GM12878 (cell line): Measurements from ENCODE around the gene ACKR1. TPM values are rescaled to one million over a fixed set of nuclear protein-coding genes. Genes with fewer than 3 reads are reported as not detected.

ENCODE experiments used
- ATAC-seq: fragments of 200-7000 bp; cut with Tn5 transposase; 3 replicates; pipeline ENCODE4 v1.9.1; 2020; ENCODE audit warnings: mild to moderate bottlenecking, moderate library complexity
- BruUV-seq: library from RNA; stranded (reverse); fragments of 400-500 nt; replicated peaks from 2 replicates; lab custom pipeline; 2021; lab: Mats Ljungman, UMichigan
- CTCF ChIA-PET: fragments of 300-600 bp; sonication (Branson Sonifier 250); formaldehyde crosslinking; extraction: SDS; loops from one replicate; lab custom pipeline; 2021; ENCODE audit warnings: inconsistent platforms; lab: Yijun Ruan, JAX
- POLR2A ChIA-PET: fragments of 350-600 bp; formaldehyde crosslinking; extraction: SDS; loops from one replicate; lab custom pipeline; 2021; ENCODE audit warnings: inconsistent platforms; lab: Charles Lee
- RAD21 ChIA-PET: fragments of 300-600 bp; sonication (Branson Sonifier 250); formaldehyde crosslinking; loops from one replicate; lab custom pipeline; 2023; ENCODE audit warnings: antibody characterized with exemption; ENCODE audit not compliant: unreplicated experiment; lab: Charles Lee
- SMC1A ChIA-PET: fragments of 300-600 bp; sonication (Branson Sonifier 250); formaldehyde crosslinking; loops from one replicate; lab custom pipeline; 2023; ENCODE audit not compliant: unreplicated experiment, uncharacterized antibody; lab: Charles Lee
- DNase-seq: peaks from one replicate; pipeline ENCODE4 v3.0.0-alpha.2; 2011; ENCODE audit warnings: low read depth, low spot score
- FAIRE-seq: peaks from 3 replicates; lab custom pipeline; 2011; peaks lifted over from hg19 to GRCh38; lab: Jason Lieb, UNC
- H2AFZ ChIP-seq: 2 replicates; pipeline ENCODE4 v1.6.0; 2011; ENCODE audit warnings: low read depth, low read length, control low read depth; ENCODE audit not compliant: control insufficient read depth
- H3K27ac ChIP-seq: 2 replicates; pipeline ENCODE4 v1.5.1; 2011; ENCODE audit warnings: control low read depth; ENCODE audit not compliant: control insufficient read depth, insufficient read depth
- H3K27me3 ChIP-seq, 2 experiments: replicated peaks in 1 of 2; 2 replicates each; pipeline versions ENCODE4 v1.6.0 to v1.6.1; 2011; ENCODE audit warnings: low read length in 1 of 2; ENCODE audit not compliant: control insufficient read depth in 2 of 2, insufficient read depth in 2 of 2
- H3K36me3 ChIP-seq, 2 experiments: 2 replicates each; pipeline ENCODE4 v1.5.1; 2011; ENCODE audit warnings: low read length in 1 of 2; ENCODE audit not compliant: control insufficient read depth in 2 of 2, insufficient read depth in 2 of 2
- H3K4me1 ChIP-seq: 2 replicates; pipeline ENCODE4 v1.6.1; 2011; ENCODE audit warnings: mild to moderate bottlenecking, low read length, moderate library complexity, mixed read lengths; ENCODE audit not compliant: control insufficient read depth, insufficient read depth
- H3K4me2 ChIP-seq: 2 replicates; pipeline ENCODE4 v1.6.0; 2011; ENCODE audit warnings: control low read depth; ENCODE audit not compliant: control insufficient read depth, insufficient read depth
- H3K4me3 ChIP-seq: fragments of 200-600 bp; sonication (generic); 2 replicates; pipeline ENCODE4 v1.5.1; 2016
- H3K79me2 ChIP-seq: 2 replicates; pipeline ENCODE4 v1.6.0; 2011; ENCODE audit warnings: low read length; ENCODE audit not compliant: control insufficient read depth, insufficient read depth
- H3K9ac ChIP-seq: 2 replicates; pipeline ENCODE4 v1.8.0; 2011; ENCODE audit warnings: low read length, control low read depth, mixed read lengths; ENCODE audit not compliant: control insufficient read depth, insufficient read depth
- H3K9me3 ChIP-seq: replicated peaks from 3 replicates; pipeline ENCODE4 v1.5.1; 2011; ENCODE audit warnings: mild to moderate bottlenecking, low read length; ENCODE audit not compliant: control insufficient read depth, insufficient read depth
- H4K20me1 ChIP-seq: 2 replicates; pipeline ENCODE4 v1.6.0; 2011; ENCODE audit not compliant: control insufficient read depth, insufficient read depth
- CREM ChIP-seq: IDR thresholded peaks from 2 replicates; pipeline ENCODE4 v1.6.1; 2014; ENCODE audit warnings: antibody characterized with exemption, low read depth
- E4F1 ChIP-seq: fragments of 450-650 bp; IDR thresholded peaks from 2 replicates; pipeline ENCODE4 v1.6.1; 2018; ENCODE audit warnings: borderline replicate concordance, mild to moderate bottlenecking; ENCODE audit not compliant: partially characterized antibody
- HCFC1 ChIP-seq: fragments of 150-350 bp; IDR thresholded peaks from 2 replicates; pipeline ENCODE4 v1.6.1; 2014; ENCODE audit warnings: low read length
- PBX3 ChIP-seq: IDR thresholded peaks from 2 replicates; pipeline ENCODE4 v1.6.1; 2011; ENCODE audit warnings: mild to moderate bottlenecking, low read depth, low read length, moderate library complexity; ENCODE audit not compliant: insufficient replicate concordance
- SPI1 ChIP-seq: IDR thresholded peaks from 2 replicates; pipeline ENCODE4 v1.6.1; 2011; ENCODE audit warnings: low read depth, mild to moderate bottlenecking, low read length, moderate library complexity, borderline replicate concordance; ENCODE audit not compliant: insufficient read depth
- TCF12 ChIP-seq: IDR thresholded peaks from 2 replicates; pipeline ENCODE4 v1.6.1; 2011; ENCODE audit warnings: low read depth, mild to moderate bottlenecking, low read length
- WGBS: methylation state at CpG from one replicate; pipeline ENCODE4 v1.1.6; 2016; ENCODE audit warnings: low lambda C conversion rate; ENCODE audit not compliant: insufficient replicate concordance, insufficient coverage; ENCODE audit errors: missing lambda C conversion rate; 5-methylcytosine and 5-hydroxymethylcytosine counted together
- in situ Hi-C: fragments of 300-500 bp; cut with MboI; formaldehyde crosslinking; loops from 9 replicates; pipeline ENCODE4 v1.14.3; 2018; ENCODE audit warnings: mixed read lengths
- intact Hi-C: fragments of 100-400 bp; cut with micrococcal nuclease; formaldehyde crosslinking; loops from one replicate; pipeline ENCODE4 v1.14.2; 2022; ENCODE audit not compliant: unreplicated experiment
- polyA plus RNA-seq, 11 experiments: library from polyadenylated mRNA; depleted of rRNA in 4 of 11; unstranded in 6 of 11; stranded (reverse) in 5 of 11; fragments of >200 nt; fragmentation: Nextera tagmentation in 4 of 11; fragmentation: Illumina TruSeq in 1 of 11; extraction: Ambion mirVana in 4 of 11; extraction: Trizol in 1 of 11; gene quantifications; 1 replicate in 1 of 11; 2 replicates in 10 of 11; pipeline versions ENCODE4 v1.2.1 to v1.2.3, GENCODE V29; 2011 to 2016; ENCODE audit warnings: inconsistent platforms in 2 of 11, missing spikeins in 2 of 11, low read depth in 1 of 11
- small RNA-seq: library from RNA; depleted of rRNA; stranded (forward); fragments of <200 nt; gene quantifications from one replicate; pipeline ENCODE3, GENCODE V24; 2014
- total RNA-seq, 4 experiments: library from RNA; depleted of rRNA in 3 of 4; stranded (reverse); fragments of >200 nt in 3 of 4; fragmentation: Illumina TruSeq in 1 of 4; extraction: Trizol in 1 of 4; gene quantifications; 2 replicates each; pipeline versions ENCODE4 v1.2.1 to v1.2.3, GENCODE V29; 2013 to 2021

ACKR1 gene
- total and polyA plus RNA-seq, 10 of the 15 experiments (the other 5 are each of a cell fraction or from before 2014, with no cell fraction given): 0.06 to 1.8 (median 0.38) TPM; not detected in 1

- ChIA-PET POLR2A (no interaction called here), RAD21 (no interaction called here), CTCF (no interaction called here), SMC1A (no interaction called here)
- intact Hi-C loops (no loop called here), in situ Hi-C loops (no loop called here)
- 18% methylated on average over 6 of the region's 8 CpGs for WGBS
- ATAC-seq: no peak
- no peak overlapping the region for H2AFZ ChIP-seq
- H3K4me1 ChIP-seq: no peaks in the 10 kb centered on the region
- no peak overlapping the region for H3K27ac ChIP-seq
- no peak overlapping the region for H3K4me3 ChIP-seq
- no peaks in the 10 kb centered on the region for H3K27me3 ChIP-seq
- no peaks in the 10 kb centered on the region for H3K36me3 ChIP-seq
- DNase-seq: no peak
- no peak overlapping the region for H3K9ac ChIP-seq
- BruUV-seq: no TSS peak
- H4K20me1 ChIP-seq: no peaks in the 10 kb centered on the region
- TF ChIP-seq SPI1 (no peak), HCFC1 (no peak), PBX3 (no peak), TCF12 (no peak), CREM (no peak), E4F1 (no peak)
- no peak for FAIRE-seq
- H3K4me2 ChIP-seq: no peak overlapping the region
- no peaks in the 10 kb centered on the region for H3K9me3 ChIP-seq
- no peaks in the 10 kb centered on the region for H3K79me2 ChIP-seq
Measured at GRCh38 chr1:159250638-159251216, 46.1 kb downstream of the ACKR1 start.

Small RNAs within 50 kb of the gene (small RNA-seq; reads per million reads assigned to genes)
- not detected for gene RNA5SP60

Other genes with a start within 250 kb of the ACKR1 start
- 147 and 155 TPM in 2 replicates for gene IFI16, start 195.0 kb upstream of the ACKR1 start, total RNA-seq (2014; rRNA removed)
- gene IFI16, start 195.0 kb upstream of the ACKR1 start, total RNA-seq (2014; rRNA removed; fragmentation: Illumina TruSeq; extraction: Trizol): 120 and 123 TPM in 2 replicates
- gene IFI16, start 195.0 kb upstream of the ACKR1 start, total RNA-seq (2021): 185 and 196 TPM in 2 replicates
- 375 and 581 TPM in 2 replicates for gene IFI16, start 195.0 kb upstream of the ACKR1 start, polyA plus RNA-seq (2011; rRNA removed)
- 366 and 473 TPM in 2 replicates for gene IFI16, start 195.0 kb upstream of the ACKR1 start, polyA plus RNA-seq (2014; fragmentation: Illumina TruSeq; extraction: Trizol)
- gene IFI16, start 195.0 kb upstream of the ACKR1 start, polyA plus RNA-seq (2014; fragmentation: Nextera tagmentation; extraction: Ambion mirVana): 100 to 1,000 TPM; 191 to 255 TPM
- gene IFI16, start 195.0 kb upstream of the ACKR1 start, polyA plus RNA-seq (2014; rRNA removed): 188 and 232 TPM in 2 replicates
- gene IFI16, start 195.0 kb upstream of the ACKR1 start, polyA plus RNA-seq (2016; fragmentation: Nextera tagmentation; extraction: Ambion mirVana): 100 to 1,000 TPM; 149 to 165 TPM
- gene AIM2, start 128.1 kb upstream of the ACKR1 start, total RNA-seq (2014; rRNA removed): 9.3 and 9.7 TPM in 2 replicates
- 12.9 and 15.2 TPM in 2 replicates for gene AIM2, start 128.1 kb upstream of the ACKR1 start, total RNA-seq (2014; rRNA removed; fragmentation: Illumina TruSeq; extraction: Trizol)
- 7.9 and 8.9 TPM in 2 replicates for gene AIM2, start 128.1 kb upstream of the ACKR1 start, total RNA-seq (2021)
- 35.7 and 58.8 TPM in 2 replicates for gene AIM2, start 128.1 kb upstream of the ACKR1 start, polyA plus RNA-seq (2011; rRNA removed)
- gene AIM2, start 128.1 kb upstream of the ACKR1 start, polyA plus RNA-seq (2014; fragmentation: Illumina TruSeq; extraction: Trizol): 13.3 and 17.3 TPM in 2 replicates
- 10 to 100 TPM; 13.4 to 16.7 TPM for gene AIM2, start 128.1 kb upstream of the ACKR1 start, polyA plus RNA-seq (2014; fragmentation: Nextera tagmentation; extraction: Ambion mirVana)
- 7.2 and 10.0 TPM in 2 replicates for gene AIM2, start 128.1 kb upstream of the ACKR1 start, polyA plus RNA-seq (2014; rRNA removed)
- 10 to 100 TPM; 10.6 to 12.8 TPM for gene AIM2, start 128.1 kb upstream of the ACKR1 start, polyA plus RNA-seq (2016; fragmentation: Nextera tagmentation; extraction: Ambion mirVana)
- not detected in 2 replicates for gene CADM3, start 33.3 kb upstream of the ACKR1 start, total RNA-seq (2014; rRNA removed)
- gene CADM3, start 33.3 kb upstream of the ACKR1 start, total RNA-seq (2014; rRNA removed; fragmentation: Illumina TruSeq; extraction: Trizol): not detected in 2 replicates
- not detected in 2 replicates for gene CADM3, start 33.3 kb upstream of the ACKR1 start, total RNA-seq (2021)
- 0.27 and 0.37 TPM in 2 replicates for gene CADM3, start 33.3 kb upstream of the ACKR1 start, polyA plus RNA-seq (2011; rRNA removed)
- not detected in 2 replicates for gene CADM3, start 33.3 kb upstream of the ACKR1 start, polyA plus RNA-seq (2014; fragmentation: Illumina TruSeq; extraction: Trizol)
- not detected for gene CADM3, start 33.3 kb upstream of the ACKR1 start, polyA plus RNA-seq (2014; fragmentation: Nextera tagmentation; extraction: Ambion mirVana)
- 0.01 and 0.04 TPM in 2 replicates for gene CADM3, start 33.3 kb upstream of the ACKR1 start, polyA plus RNA-seq (2014; rRNA removed)
- not detected for gene CADM3, start 33.3 kb upstream of the ACKR1 start, polyA plus RNA-seq (2016; fragmentation: Nextera tagmentation; extraction: Ambion mirVana)
- gene FCER1A, start 97.5 kb downstream of the ACKR1 start, total RNA-seq (2014; rRNA removed): 0.62 TPM in 1 of 2 replicates, not detected in the other
- gene FCER1A, start 97.5 kb downstream of the ACKR1 start, total RNA-seq (2014; rRNA removed; fragmentation: Illumina TruSeq; extraction: Trizol): 0.13 TPM in 1 of 2 replicates, not detected in the other
- gene FCER1A, start 97.5 kb downstream of the ACKR1 start, total RNA-seq (2021): not detected in 2 replicates
- not detected in 2 replicates for gene FCER1A, start 97.5 kb downstream of the ACKR1 start, polyA plus RNA-seq (2011; rRNA removed)
- gene FCER1A, start 97.5 kb downstream of the ACKR1 start, polyA plus RNA-seq (2014; fragmentation: Illumina TruSeq; extraction: Trizol): 0.06 TPM in 1 of 2 replicates, not detected in the other
- gene FCER1A, start 97.5 kb downstream of the ACKR1 start, polyA plus RNA-seq (2014; fragmentation: Nextera tagmentation; extraction: Ambion mirVana): under 1 TPM in 1 of 2 experiments, not detected in 1; 0.20 TPM
- gene FCER1A, start 97.5 kb downstream of the ACKR1 start, polyA plus RNA-seq (2014; rRNA removed): 0.50 TPM in 1 of 2 replicates, not detected in the other
- gene FCER1A, start 97.5 kb downstream of the ACKR1 start, polyA plus RNA-seq (2016; fragmentation: Nextera tagmentation; extraction: Ambion mirVana): not detected
- gene OR10J4, start 227.3 kb downstream of the ACKR1 start, total RNA-seq (2014; rRNA removed): not detected in 2 replicates
- gene OR10J4, start 227.3 kb downstream of the ACKR1 start, total RNA-seq (2014; rRNA removed; fragmentation: Illumina TruSeq; extraction: Trizol): not detected in 2 replicates
- gene OR10J4, start 227.3 kb downstream of the ACKR1 start, total RNA-seq (2021): not detected in 2 replicates
- gene OR10J4, start 227.3 kb downstream of the ACKR1 start, polyA plus RNA-seq (2011; rRNA removed): not detected in 2 replicates
- not detected in 2 replicates for gene OR10J4, start 227.3 kb downstream of the ACKR1 start, polyA plus RNA-seq (2014; fragmentation: Illumina TruSeq; extraction: Trizol)
- gene OR10J4, start 227.3 kb downstream of the ACKR1 start, polyA plus RNA-seq (2014; fragmentation: Nextera tagmentation; extraction: Ambion mirVana): not detected
- not detected in 2 replicates for gene OR10J4, start 227.3 kb downstream of the ACKR1 start, polyA plus RNA-seq (2014; rRNA removed)
- gene OR10J4, start 227.3 kb downstream of the ACKR1 start, polyA plus RNA-seq (2016; fragmentation: Nextera tagmentation; extraction: Ambion mirVana): not detected
- not detected in 2 replicates for gene OR10J1, start 234.8 kb downstream of the ACKR1 start, total RNA-seq (2014; rRNA removed)
- gene OR10J1, start 234.8 kb downstream of the ACKR1 start, total RNA-seq (2014; rRNA removed; fragmentation: Illumina TruSeq; extraction: Trizol): not detected in 2 replicates
- gene OR10J1, start 234.8 kb downstream of the ACKR1 start, total RNA-seq (2021): not detected in 2 replicates
- not detected in 2 replicates for gene OR10J1, start 234.8 kb downstream of the ACKR1 start, polyA plus RNA-seq (2011; rRNA removed)
- gene OR10J1, start 234.8 kb downstream of the ACKR1 start, polyA plus RNA-seq (2014; fragmentation: Illumina TruSeq; extraction: Trizol): not detected in 2 replicates
- gene OR10J1, start 234.8 kb downstream of the ACKR1 start, polyA plus RNA-seq (2014; fragmentation: Nextera tagmentation; extraction: Ambion mirVana): not detected
- not detected in 2 replicates for gene OR10J1, start 234.8 kb downstream of the ACKR1 start, polyA plus RNA-seq (2014; rRNA removed)
- gene OR10J1, start 234.8 kb downstream of the ACKR1 start, polyA plus RNA-seq (2016; fragmentation: Nextera tagmentation; extraction: Ambion mirVana): not detected